ENCODE data around the gene PCARE. TPM values are rescaled to one million over a fixed set of nuclear protein-coding genes. Genes with fewer than 3 reads are reported as not detected.

PCARE gene
- total and polyA plus RNA-seq, 2 experiments from 2014 or later, result not detected

DNA sequence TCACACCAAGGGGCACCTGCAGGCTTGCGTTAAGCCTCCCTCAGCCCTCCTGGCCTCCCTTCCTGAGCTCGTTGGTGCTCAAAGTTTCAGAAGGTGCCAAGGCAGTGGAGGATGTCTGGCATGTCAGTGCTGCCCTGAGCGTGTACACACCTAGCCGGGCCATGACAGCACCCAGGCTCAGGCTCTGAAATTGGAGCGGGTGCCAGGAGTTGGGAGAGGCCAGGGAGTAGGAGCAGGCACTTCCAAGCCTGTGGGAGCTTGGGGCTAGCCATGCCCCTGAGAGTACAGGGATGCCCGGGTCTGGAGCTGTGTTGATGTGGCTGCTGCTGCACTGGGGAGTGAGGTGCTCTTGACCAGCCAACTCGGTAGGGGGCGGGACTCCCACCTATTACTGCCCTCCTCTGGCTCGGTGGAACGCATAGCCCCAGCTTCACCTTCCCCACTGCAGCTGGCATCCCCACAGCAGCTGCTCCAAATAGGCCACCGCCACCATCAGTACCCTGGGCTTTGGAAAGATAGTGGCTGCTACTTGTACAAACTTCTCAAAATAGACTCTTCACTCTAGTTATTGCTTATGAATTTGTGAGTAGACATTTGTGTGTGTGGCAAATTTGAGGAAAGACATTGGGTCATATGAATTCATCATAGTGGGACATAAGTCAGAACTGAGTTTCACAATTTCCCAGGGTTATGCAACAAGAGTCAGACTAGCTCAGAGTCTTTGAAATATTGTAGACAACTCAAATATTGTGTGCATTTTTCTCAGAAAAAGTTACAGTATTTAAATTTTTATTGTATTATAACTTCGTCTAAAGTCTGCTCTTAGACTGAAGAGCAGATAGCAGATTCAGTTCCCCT is 6.8 kb upstream of the PCARE start:
- Histone ChIP-seq H3K27me3 (ENCODE audit: insufficient read depth) (no peaks in the 10 kb centered on the region), H3K4me2 (no peak overlapping the region), H3K36me3 (ENCODE audit: insufficient read depth) (no peaks in the 10 kb centered on the region), H3F3A (replicated peaks; ENCODE audit: low read depth) (no peaks in the 10 kb centered on the region), H2AFZ (no peak overlapping the region), H3K27ac (ENCODE audit: low read depth) (no peak overlapping the region), H3K4me3 (no peak overlapping the region), H4K20me1 (replicated peaks; ENCODE audit: insufficient read depth) (no peaks in the 10 kb centered on the region), H3K9me2 (ENCODE audit: insufficient read depth) (no peaks in the 10 kb centered on the region), H3K79me2 (replicated peaks; ENCODE audit: insufficient read depth) (no peaks in the 10 kb centered on the region), H3K4me1 (ENCODE audit: insufficient read depth) (no peaks in the 10 kb centered on the region)
- no peak overlapping the region for H3K4me3 Mint-ChIP-seq
- H3K36me3 Mint-ChIP-seq (ENCODE audit: low read depth), result peaks cover 6% of the 10 kb centered on the region; the same call in 2 of the 3 replicates
- peaks cover 1% of the 10 kb centered on the region; the same call in 1 of the 3 replicates for H3K4me1 Mint-ChIP-seq
- no peak overlapping the region for H3K27ac Mint-ChIP-seq
- no peak for DNase-seq (ENCODE audit: low spot score)
- peaks cover 25% of the 10 kb centered on the region for H3K9me3 Mint-ChIP-seq
- TF ChIP-seq NANOG (IDR thresholded peaks at IDR 0.05; ENCODE audit: borderline replicate concordance), result no peak
- TF ChIP-seq, protein P1, sequence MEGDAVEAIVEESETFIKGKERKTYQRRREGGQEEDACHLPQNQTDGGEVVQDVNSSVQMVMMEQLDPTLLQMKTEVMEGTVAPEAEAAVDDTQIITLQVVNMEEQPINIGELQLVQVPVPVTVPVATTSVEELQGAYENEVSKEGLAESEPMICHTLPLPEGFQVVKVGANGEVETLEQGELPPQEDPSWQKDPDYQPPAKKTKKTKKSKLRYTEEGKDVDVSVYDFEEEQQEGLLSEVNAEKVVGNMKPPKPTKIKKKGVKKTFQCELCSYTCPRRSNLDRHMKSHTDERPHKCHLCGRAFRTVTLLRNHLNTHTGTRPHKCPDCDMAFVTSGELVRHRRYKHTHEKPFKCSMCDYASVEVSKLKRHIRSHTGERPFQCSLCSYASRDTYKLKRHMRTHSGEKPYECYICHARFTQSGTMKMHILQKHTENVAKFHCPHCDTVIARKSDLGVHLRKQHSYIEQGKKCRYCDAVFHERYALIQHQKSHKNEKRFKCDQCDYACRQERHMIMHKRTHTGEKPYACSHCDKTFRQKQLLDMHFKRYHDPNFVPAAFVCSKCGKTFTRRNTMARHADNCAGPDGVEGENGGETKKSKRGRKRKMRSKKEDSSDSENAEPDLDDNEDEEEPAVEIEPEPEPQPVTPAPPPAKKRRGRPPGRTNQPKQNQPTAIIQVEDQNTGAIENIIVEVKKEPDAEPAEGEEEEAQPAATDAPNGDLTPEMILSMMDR (conservative IDR thresholded peaks at IDR 0.05; ENCODE audit: low read depth in 2 of 2), result no peak
- TF ChIP-seq, protein P2, sequence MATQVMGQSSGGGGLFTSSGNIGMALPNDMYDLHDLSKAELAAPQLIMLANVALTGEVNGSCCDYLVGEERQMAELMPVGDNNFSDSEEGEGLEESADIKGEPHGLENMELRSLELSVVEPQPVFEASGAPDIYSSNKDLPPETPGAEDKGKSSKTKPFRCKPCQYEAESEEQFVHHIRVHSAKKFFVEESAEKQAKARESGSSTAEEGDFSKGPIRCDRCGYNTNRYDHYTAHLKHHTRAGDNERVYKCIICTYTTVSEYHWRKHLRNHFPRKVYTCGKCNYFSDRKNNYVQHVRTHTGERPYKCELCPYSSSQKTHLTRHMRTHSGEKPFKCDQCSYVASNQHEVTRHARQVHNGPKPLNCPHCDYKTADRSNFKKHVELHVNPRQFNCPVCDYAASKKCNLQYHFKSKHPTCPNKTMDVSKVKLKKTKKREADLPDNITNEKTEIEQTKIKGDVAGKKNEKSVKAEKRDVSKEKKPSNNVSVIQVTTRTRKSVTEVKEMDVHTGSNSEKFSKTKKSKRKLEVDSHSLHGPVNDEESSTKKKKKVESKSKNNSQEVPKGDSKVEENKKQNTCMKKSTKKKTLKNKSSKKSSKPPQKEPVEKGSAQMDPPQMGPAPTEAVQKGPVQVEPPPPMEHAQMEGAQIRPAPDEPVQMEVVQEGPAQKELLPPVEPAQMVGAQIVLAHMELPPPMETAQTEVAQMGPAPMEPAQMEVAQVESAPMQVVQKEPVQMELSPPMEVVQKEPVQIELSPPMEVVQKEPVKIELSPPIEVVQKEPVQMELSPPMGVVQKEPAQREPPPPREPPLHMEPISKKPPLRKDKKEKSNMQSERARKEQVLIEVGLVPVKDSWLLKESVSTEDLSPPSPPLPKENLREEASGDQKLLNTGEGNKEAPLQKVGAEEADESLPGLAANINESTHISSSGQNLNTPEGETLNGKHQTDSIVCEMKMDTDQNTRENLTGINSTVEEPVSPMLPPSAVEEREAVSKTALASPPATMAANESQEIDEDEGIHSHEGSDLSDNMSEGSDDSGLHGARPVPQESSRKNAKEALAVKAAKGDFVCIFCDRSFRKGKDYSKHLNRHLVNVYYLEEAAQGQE (IDR thresholded peaks at IDR 0.05; ENCODE audit: unreplicated experiment), result no peak
- no peak for TF ChIP-seq EZH2phosphoT487 (IDR thresholded peaks at IDR 0.05; ENCODE audit: unreplicated experiment)
- no peak for TF ChIP-seq CREB1 (CRISPR knock-in tag; IDR thresholded peaks at IDR 0.05; ENCODE audit: low read depth)
- TF ChIP-seq POLR2AphosphoS5 (IDR thresholded peaks at IDR 0.05; ENCODE audit: low read depth), result no peak
- TF ChIP-seq, protein P3, sequence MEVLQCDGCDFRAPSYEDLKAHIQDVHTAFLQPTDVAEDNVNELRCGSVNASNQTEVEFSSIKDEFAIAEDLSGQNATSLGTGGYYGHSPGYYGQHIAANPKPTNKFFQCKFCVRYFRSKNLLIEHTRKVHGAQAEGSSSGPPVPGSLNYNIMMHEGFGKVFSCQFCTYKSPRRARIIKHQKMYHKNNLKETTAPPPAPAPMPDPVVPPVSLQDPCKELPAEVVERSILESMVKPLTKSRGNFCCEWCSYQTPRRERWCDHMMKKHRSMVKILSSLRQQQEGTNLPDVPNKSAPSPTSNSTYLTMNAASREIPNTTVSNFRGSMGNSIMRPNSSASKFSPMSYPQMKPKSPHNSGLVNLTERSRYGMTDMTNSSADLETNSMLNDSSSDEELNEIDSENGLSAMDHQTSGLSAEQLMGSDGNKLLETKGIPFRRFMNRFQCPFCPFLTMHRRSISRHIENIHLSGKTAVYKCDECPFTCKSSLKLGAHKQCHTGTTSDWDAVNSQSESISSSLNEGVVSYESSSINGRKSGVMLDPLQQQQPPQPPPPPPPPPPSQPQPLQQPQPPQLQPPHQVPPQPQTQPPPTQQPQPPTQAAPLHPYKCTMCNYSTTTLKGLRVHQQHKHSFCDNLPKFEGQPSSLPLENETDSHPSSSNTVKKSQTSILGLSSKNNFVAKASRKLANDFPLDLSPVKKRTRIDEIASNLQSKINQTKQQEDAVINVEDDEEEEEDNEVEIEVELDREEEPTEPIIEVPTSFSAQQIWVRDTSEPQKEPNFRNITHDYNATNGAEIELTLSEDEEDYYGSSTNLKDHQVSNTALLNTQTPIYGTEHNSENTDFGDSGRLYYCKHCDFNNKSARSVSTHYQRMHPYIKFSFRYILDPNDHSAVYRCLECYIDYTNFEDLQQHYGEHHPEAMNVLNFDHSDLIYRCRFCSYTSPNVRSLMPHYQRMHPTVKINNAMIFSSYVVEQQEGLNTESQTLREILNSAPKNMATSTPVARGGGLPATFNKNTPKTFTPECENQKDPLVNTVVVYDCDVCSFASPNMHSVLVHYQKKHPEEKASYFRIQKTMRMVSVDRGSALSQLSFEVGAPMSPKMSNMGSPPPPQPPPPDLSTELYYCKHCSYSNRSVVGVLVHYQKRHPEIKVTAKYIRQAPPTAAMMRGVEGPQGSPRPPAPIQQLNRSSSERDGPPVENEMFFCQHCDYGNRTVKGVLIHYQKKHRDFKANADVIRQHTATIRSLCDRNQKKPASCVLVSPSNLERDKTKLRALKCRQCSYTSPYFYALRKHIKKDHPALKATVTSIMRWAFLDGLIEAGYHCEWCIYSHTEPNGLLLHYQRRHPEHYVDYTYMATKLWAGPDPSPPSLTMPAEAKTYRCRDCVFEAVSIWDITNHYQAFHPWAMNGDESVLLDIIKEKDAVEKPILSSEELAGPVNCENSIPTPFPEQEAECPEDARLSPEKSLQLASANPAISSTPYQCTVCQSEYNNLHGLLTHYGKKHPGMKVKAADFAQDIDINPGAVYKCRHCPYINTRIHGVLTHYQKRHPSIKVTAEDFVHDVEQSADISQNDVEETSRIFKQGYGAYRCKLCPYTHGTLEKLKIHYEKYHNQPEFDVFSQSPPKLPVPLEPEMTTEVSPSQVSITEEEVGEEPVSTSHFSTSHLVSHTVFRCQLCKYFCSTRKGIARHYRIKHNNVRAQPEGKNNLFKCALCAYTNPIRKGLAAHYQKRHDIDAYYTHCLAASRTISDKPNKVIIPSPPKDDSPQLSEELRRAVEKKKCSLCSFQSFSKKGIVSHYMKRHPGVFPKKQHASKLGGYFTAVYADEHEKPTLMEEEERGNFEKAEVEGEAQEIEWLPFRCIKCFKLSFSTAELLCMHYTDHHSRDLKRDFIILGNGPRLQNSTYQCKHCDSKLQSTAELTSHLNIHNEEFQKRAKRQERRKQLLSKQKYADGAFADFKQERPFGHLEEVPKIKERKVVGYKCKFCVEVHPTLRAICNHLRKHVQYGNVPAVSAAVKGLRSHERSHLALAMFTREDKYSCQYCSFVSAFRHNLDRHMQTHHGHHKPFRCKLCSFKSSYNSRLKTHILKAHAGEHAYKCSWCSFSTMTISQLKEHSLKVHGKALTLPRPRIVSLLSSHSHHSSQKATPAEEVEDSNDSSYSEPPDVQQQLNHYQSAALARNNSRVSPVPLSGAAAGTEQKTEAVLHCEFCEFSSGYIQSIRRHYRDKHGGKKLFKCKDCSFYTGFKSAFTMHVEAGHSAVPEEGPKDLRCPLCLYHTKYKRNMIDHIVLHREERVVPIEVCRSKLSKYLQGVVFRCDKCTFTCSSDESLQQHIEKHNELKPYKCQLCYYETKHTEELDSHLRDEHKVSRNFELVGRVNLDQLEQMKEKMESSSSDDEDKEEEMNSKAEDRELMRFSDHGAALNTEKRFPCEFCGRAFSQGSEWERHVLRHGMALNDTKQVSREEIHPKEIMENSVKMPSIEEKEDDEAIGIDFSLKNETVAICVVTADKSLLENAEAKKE (CRISPR knock-in tag; IDR thresholded peaks at IDR 0.05), result no peak
- no peak for TF ChIP-seq ZNF331 (CRISPR knock-in tag; IDR thresholded peaks at IDR 0.05; ENCODE audit: low read depth)
- no peak for TF ChIP-seq STAT1 (IDR thresholded peaks at IDR 0.05; ENCODE audit: unreplicated experiment)
- TF ChIP-seq ZNF114 (CRISPR knock-in tag; IDR thresholded peaks at IDR 0.05), result no peak
- no peak for TF ChIP-seq JUNB (IDR thresholded peaks at IDR 0.05; ENCODE audit: unreplicated experiment)
- TF ChIP-seq EZH2 (IDR thresholded peaks at IDR 0.05; ENCODE audit: low read depth, unreplicated experiment), result no peak
- TF ChIP-seq, protein P4, sequence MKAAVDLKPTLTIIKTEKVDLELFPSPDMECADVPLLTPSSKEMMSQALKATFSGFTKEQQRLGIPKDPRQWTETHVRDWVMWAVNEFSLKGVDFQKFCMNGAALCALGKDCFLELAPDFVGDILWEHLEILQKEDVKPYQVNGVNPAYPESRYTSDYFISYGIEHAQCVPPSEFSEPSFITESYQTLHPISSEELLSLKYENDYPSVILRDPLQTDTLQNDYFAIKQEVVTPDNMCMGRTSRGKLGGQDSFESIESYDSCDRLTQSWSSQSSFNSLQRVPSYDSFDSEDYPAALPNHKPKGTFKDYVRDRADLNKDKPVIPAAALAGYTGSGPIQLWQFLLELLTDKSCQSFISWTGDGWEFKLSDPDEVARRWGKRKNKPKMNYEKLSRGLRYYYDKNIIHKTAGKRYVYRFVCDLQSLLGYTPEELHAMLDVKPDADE (IDR thresholded peaks at IDR 0.05), result no peak
- ATAC-seq, result no peak
- peaks cover 2% of the 10 kb centered on the region for H3K27me3 Mint-ChIP-seq (ENCODE audit: insufficient read depth, low read depth, poor library complexity)
